Ovary (tissue), 9 donors: ENCODE data around the gene MSANTD2. TPM values are rescaled to one million over a fixed set of nuclear protein-coding genes. Genes with fewer than 3 reads are reported as not detected.

Experiments used
- DNase-seq, 5 donors: peaks; one replicate each; pipeline ENCODE4 v3.0.0-alpha.2; 2019 to 2020
- H3K27ac ChIP-seq, 2 donors: fragments of 200-600 bp; one replicate each; pipeline versions ENCODE4 v1.5.1 to v1.8.0; 2019 to 2022
- H3K27me3 ChIP-seq: fragments of 200-600 bp; one replicate; pipeline ENCODE4 v1.8.0; 2022
- H3K36me3 ChIP-seq: fragments of 200-600 bp; sonication (generic); one replicate; pipeline ENCODE4 v1.5.1; 2019
- H3K4me1 ChIP-seq: one replicate; pipeline ENCODE4 v1.8.1; 2013; ENCODE audit warnings: mild to moderate bottlenecking, moderate library complexity; ENCODE audit not compliant: insufficient read depth
- H3K4me3 ChIP-seq: fragments of 200-600 bp; sonication (generic); one replicate; pipeline ENCODE4 v1.5.1; 2017
- H3K9me3 ChIP-seq, 2 donors: fragments of 200-600 bp in 1 of 2; sonication (generic) in 1 of 2; one replicate each; pipeline versions ENCODE4 v1.5.1 to v1.8.1; 2013 to 2019; ENCODE audit warnings: mild to moderate bottlenecking in 1 of 2, moderate library complexity in 1 of 2
- CTCF ChIP-seq, 3 donors: fragments of 450-650 bp in 2 of 3; fragments of 200-600 bp in 1 of 3; IDR thresholded peaks; one replicate each; pipeline versions ENCODE4 v1.5.1 to v1.8.0; 2016 to 2022; ENCODE audit warnings: antibody characterized with exemption in 3 of 3, mild to moderate bottlenecking in 1 of 3
- EP300 ChIP-seq: sonication (generic); formaldehyde crosslinking; IDR thresholded peaks from one replicate; pipeline ENCODE4 v1.6.1; 2017; ENCODE audit warnings: antibody characterized with exemption
- POLR2A ChIP-seq: fragments of 450-650 bp; IDR thresholded peaks from one replicate; pipeline ENCODE4 v1.6.1; 2017; ENCODE audit warnings: antibody characterized with exemption, mild to moderate bottlenecking, moderate library complexity
- WGBS, 3 donors: extraction: QIAGEN DNeasy Blood & Tissue Kit in 1 of 3; methylation state at CpG; one replicate each; pipeline versions ENCODE4 v1.1.5 to v1.1.7; 2013 to 2017; 5-methylcytosine and 5-hydroxymethylcytosine counted together
- intact Hi-C, 4 donors: fragments of 100-400 bp; cut with DNase I; formaldehyde crosslinking; loops; one replicate each; pipeline versions ENCODE4 v1.11.0 to v1.15.1; 2022 to 2023
- polyA plus RNA-seq, 2 donors: library from polyadenylated mRNA; stranded (reverse); fragments of 200-250 nt in 1 of 2; fragments of 350-450 nt in 1 of 2; fragmentation: Illumina TruSeq in 1 of 2; extraction: RNeasy Lipid Tissue Mini Kit (QIAGEN cat#74804) in 1 of 2; gene quantifications; one replicate each; pipeline ENCODE4 v1.2.3, GENCODE V29; 2013 to 2014
- total RNA-seq, 7 donors: library from RNA; depleted of rRNA in 2 of 7; stranded (reverse); fragments of >200 nt in 2 of 7; fragmentation: NEBNext Ultra II Directional in 3 of 7; extraction: Animal tissue kit (Norgen Biotek cat#: 25700) in 3 of 7; gene quantifications; one replicate each; pipeline versions ENCODE4 v1.1.0 to v1.2.4, GENCODE V29; 2016 to 2023
- donor health status: DM: no; HTN: no; CAD: no; lungs with moderate emphysema.
- donor health status: DM: no; HTN: no; CAD: no.
- donor health status: Bipolar disorder and iron deficiency.
- donor health status: DM: yes; HTN: yes; CAD: no.
- donor health status: DM: no; HTN: no; CAD: no.
- donor health status: DM: yes; HTN: yes; CAD: no.

MSANTD2 gene
- total and polyA plus RNA-seq, 9 donors, result 9.9 to 19.4 (median 16.7) TPM

GRCh38 chr11:124747406-124748099 lies 52.7 kb downstream of the MSANTD2 start:
- 45 to 51% (median 49%) methylated on average over 14 of the region's 14 CpGs for WGBS, 3 donors
- H3K27ac ChIP-seq, result no peak overlapping the region
- H3K9me3 ChIP-seq, result no peaks in the 10 kb centered on the region
- peaks cover 4% of the 10 kb centered on the region for H3K4me1 ChIP-seq
- H3K4me3 ChIP-seq, result no peak overlapping the region
- TF ChIP-seq EP300 (no peak), CTCF (IDR thresholded peaks at IDR 0.05) (no peak), POLR2A (no peak)
- intact Hi-C loops, result no loop called here
- H3K36me3 ChIP-seq, result no peaks in the 10 kb centered on the region
- H3K27me3 ChIP-seq, result no peaks in the 10 kb centered on the region
- no peak for DNase-seq

- WGBS, 3 donors, result 3 to 15% (median 6%) methylated on average over 37 of the region's 37 CpGs
- peak in 2 of 5 donors; percentile 50 to 59 for DNase-seq
- peaks cover under 1% of the 10 kb centered on the region for H3K4me1 ChIP-seq
- H3K4me3 ChIP-seq, result peak overlapping the region; percentile 28
- H3K9me3 ChIP-seq, result no peaks in the 10 kb centered on the region
- H3K36me3 ChIP-seq, result no peaks in the 10 kb centered on the region
- H3K27me3 ChIP-seq, result no peaks in the 10 kb centered on the region
- intact Hi-C loops, result no loop called here
- no peak overlapping the region for H3K27ac ChIP-seq
- TF ChIP-seq EP300 (no peak), POLR2A (no peak), CTCF (IDR thresholded peaks at IDR 0.05) (peak in 1 of 3 donors; percentile 20)
These were observed 53.5 kb downstream of the MSANTD2 start for GRCh38 chr11:124746621-124747243.

GRCh38 chr11:124745835-124746620 lies 54.2 kb downstream of the MSANTD2 start:
- peak overlapping the region; percentile 28 for H3K4me3 ChIP-seq
- H3K36me3 ChIP-seq, result no peaks in the 10 kb centered on the region
- intact Hi-C loops, result no loop called here
- DNase-seq, result no peak
- no peaks in the 10 kb centered on the region for H3K4me1 ChIP-seq
- WGBS, 3 donors, result 10 to 14% (median 11%) methylated on average over 41 of the region's 41 CpGs
- no peaks in the 10 kb centered on the region for H3K9me3 ChIP-seq
- no peak overlapping the region for H3K27ac ChIP-seq
- TF ChIP-seq CTCF (IDR thresholded peaks at IDR 0.05) (no peak), POLR2A (no peak), EP300 (no peak)
- no peaks in the 10 kb centered on the region for H3K27me3 ChIP-seq

- H3K27me3 ChIP-seq, result no peaks in the 10 kb centered on the region
- WGBS, 3 donors, result 17 to 29% (median 25%) methylated on average over 31 to 44 of the region's 44 CpGs
- no peaks in the 10 kb centered on the region for H3K36me3 ChIP-seq
- TF ChIP-seq CTCF (IDR thresholded peaks at IDR 0.05), result no peak
- no peak for TF ChIP-seq POLR2A
- no peak for TF ChIP-seq EP300
- intact Hi-C loops, result no loop called here
- no peak overlapping the region for H3K27ac ChIP-seq
- DNase-seq, result no peak
- H3K9me3 ChIP-seq, result no peaks in the 10 kb centered on the region
- peaks cover 2% of the 10 kb centered on the region for H3K4me1 ChIP-seq
- no peak overlapping the region for H3K4me3 ChIP-seq
These were observed 54.9 kb downstream of the MSANTD2 start for GRCh38 chr11:124745270-124745834.
